GDM1 (cell line): ENCODE data around the gene ERGIC3.
"Not testable (repeated sequence)": the region's sequence is repeated elsewhere in the genome, so short reads cannot be mapped to it uniquely, and the experiment has no call there.

Experiments
- DNase-seq: peaks from one replicate; lab custom pipeline; 2025; lab: John Stamatoyannopoulos, UW

Gene ERGIC3

DNA sequence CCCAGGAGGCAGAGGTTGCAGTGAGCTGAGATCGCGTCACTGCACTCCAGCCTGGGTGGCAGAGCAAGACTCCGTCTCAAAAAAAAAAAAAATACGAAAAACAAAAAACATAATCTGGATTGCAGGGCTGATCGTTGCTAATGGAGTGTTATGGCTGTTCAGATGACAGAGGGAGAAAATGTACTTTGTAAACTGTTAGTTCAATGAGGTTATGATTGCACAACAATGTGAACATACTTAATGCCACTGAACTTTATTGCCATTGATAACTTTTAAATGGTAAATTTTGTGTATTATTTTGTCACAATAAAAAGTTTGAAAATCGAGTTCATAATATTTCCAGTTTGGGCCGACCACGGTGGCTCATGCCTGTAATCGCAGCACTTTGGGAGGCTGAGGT is 22.9 kb upstream of the ERGIC3 start:
- no peak for DNase-seq

GRCh38 chr20:35523298-35523888 is 18.5 kb upstream of the ERGIC3 start:
- no peak for DNase-seq

DNA sequence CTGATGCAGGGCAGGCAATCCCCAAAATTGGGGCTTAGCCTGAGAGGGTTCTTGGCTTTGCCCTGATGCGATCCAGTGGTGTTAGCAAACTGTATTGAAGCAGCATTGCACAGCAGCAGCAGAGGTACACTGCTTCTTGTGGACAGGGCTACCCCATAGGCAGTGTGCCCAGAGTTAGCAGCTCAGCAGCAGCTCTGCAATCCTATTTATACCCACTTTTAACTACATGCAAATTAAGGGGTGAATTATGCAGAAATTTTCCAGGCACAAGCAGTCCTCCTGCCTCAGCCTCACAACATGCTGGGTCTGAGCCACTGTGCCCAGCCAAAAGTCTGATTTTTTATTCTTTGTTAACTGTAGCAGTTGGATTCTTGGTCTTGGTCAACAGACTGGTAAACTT is 16.2 kb upstream of the ERGIC3 start:
- DNase-seq, result no peak

GRCh38 chr20:35527122-35527769 is 14.6 kb upstream of the ERGIC3 start:
- DNase-seq, result no peak

DNA sequence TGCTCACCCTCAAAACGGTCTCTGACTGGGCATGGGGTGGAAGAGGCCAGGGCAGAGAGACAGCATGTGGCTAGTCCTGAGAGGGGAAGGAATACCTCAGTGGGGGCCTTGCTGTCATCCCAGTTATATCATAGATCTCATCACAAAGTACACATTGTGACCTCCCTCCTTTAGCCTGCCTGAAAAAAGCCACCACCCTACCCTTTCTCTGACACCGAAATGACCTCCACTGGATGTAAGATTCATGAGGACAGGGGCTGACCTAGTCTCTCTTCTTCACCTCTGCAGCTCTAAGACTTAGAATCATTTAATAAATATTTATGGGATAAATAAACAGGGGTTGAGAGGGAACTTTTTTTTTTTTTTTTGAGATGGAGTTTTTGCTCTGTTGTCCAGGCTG is 12.3 kb upstream of the ERGIC3 start, which contains the start of gene C20orf173:
C20orf173 (minus strand) TSS at position 101 of the 400 bp plus-strand sequence. CDS start 279 bp downstream, outside the sequence.
- no peak for DNase-seq

- no peak for DNase-seq
Measured at GRCh38 chr20:35539756-35540212, 2.1 kb upstream of the ERGIC3 start.

DNA sequence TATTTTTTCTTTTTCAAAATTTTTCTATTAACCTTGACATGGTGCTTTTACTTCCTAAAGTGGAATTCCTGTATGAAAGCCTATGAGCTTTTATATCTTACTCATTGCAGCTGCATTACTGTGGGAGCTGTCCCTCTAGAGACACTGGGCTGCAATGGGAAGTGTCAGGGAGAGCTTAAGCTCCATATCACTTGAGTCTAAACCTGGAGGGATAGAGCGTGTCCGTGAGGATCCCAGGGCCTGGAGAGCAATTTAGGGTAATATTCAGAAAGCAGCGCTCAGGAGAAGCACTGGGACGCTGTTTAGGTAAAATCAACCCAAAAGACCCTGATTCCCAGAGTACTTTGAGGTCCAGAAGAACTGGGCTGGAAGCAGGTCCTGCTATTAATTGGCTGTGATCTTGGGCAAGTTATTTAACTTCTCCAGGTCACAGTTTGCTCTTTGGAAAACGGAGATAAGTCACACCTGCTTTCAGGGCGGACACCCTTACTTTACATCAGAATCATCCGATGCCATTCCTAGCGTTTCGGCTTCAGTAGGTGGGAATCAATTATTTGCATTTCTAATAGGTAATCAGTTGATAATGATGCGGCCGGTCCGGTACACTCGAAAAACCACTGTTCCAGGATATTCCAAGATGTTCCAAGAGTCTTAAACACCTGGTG is 628 bp upstream of the ERGIC3 start:
- no peak for DNase-seq

DNA sequence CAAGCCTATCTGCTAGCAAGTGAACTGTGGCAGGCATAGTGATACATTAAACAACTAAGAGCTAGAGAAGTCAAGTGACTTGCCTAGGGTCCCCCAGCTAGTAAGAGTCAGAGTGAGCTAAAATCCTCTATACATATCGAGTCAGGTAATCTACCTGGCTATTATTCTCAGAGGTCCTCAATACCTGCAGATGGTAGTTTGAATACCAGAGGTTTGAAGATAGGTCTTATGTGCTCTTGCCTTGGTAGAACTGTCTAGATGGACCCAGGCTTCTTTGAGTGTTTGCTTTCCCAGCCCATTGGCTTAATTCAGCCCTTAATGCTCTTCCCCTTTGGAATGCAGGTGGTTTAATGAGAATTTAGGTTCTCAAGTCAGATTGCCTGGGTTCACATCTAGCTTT is 1.1 kb downstream of the ERGIC3 start:
- no peak for DNase-seq

DNA sequence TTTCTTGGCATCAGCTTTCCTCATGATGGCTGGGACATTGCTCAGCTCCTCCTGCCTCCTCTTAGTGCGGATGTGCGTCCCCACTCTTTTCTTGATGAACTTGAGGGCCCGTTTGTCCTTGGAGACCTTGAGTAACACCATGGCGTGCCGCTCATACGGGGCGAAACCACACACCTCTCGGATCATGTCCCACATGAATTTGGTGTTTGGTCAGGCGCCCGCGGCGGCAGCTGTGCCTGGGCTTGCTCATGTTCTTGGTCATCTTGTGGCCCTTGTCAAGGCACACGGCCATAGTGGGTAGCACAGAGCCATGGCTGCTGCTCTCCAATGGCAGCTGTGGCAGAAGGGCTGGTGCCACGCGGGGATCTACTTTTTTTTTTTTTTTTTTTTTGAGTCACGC is 2.6 kb downstream of the ERGIC3 start:
- DNase-seq, result no peak

- not testable (repeated sequence) for DNase-seq
Measured at GRCh38 chr20:35544941-35545340, 3.1 kb downstream of the ERGIC3 start.

DNA sequence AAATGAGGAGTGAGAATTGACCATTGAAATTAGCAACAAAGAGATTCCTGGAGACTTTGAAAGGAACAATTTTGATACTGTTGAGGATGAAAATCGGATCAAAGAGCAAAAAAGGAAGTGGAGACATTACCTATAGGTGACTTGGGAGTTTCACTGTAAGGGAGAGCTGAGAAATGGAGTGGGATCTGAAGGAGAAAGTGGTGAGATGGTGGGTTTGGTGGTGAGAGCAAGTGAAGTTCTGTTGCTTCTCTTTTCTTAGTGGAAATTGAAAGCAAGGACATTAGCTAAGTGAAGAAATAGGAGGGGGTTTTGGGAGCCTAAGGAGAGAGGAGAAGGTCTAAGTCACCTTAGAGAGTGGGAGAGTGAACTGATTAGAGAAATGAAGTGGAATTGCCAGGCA is 4.2 kb downstream of the ERGIC3 start:
- DNase-seq, result no peak

GRCh38 chr20:35547329-35547728 is 5.5 kb downstream of the ERGIC3 start:
- no peak for DNase-seq

DNA sequence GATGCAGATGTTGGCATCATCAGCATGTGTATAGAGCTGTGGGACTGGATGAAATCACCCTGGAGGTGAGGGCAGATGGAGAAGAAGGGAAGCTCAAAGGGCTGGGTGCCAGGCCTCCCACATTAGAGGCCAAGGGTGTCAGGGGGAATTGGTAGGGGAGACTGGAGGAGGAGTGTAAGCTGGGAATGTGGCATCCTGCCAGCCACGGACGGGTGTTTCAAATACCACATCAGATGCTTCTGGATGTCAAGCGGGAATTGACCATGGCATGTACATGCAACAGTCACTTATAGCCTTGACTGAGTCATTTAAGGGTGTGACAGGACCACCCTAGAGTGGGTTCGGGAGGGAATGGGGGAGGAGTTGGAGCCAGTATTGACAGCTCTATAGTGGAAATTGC is 9.6 kb downstream of the ERGIC3 start:
- no peak for DNase-seq

GRCh38 chr20:35552914-35553313 is 11.0 kb downstream of the ERGIC3 start:
- DNase-seq, result no peak

- not testable (repeated sequence) for DNase-seq
Measured at GRCh38 chr20:35555461-35555860, 13.6 kb downstream of the ERGIC3 start.

DNA sequence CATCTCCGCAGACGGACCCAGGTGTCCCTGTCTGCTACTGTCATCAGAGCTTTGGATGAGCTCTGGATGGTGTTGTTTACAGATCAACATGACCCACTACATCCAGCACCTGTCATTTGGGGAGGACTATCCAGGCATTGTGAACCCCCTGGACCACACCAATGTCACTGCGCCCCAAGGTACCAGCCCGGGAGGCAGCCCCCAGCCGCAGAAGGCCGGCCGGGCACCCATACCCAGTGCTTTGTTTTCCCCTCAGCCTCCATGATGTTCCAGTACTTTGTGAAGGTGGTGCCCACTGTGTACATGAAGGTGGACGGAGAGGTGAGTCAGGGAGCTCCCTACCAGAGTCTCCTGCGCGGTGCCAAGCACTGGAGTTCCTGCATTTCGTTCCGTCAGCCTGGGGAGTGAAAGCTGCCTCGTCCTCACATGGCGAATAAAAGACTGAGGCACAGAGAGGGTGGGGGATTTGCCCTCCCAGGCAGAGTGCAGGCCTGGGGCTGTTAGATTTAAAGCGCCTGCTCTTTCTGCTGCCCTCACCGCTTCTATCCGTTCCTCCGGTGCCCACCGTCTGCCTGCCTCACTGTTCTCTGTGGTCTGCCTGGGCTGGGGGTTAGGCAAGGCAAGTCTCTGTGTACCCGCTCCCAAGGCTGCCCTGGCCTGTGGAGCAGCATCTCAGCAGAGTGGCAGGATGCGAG is 14.2 kb downstream of the ERGIC3 start:
- no peak for DNase-seq

DNA sequence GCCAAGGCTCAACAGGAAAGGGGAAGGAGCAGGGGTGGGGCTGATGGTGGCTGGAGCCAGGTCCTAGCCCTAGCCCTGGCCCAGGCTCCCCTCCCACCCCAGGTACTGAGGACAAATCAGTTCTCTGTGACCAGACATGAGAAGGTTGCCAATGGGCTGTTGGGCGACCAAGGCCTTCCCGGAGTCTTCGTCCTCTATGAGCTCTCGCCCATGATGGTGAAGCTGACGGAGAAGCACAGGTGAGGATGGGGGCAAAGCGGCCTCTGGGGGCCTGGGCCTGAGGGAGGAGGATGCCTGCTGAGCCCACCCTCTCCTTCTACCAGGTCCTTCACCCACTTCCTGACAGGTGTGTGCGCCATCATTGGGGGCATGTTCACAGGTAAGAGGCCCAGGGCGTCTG is 15.0 kb downstream of the ERGIC3 start:
- no peak for DNase-seq

DNA sequence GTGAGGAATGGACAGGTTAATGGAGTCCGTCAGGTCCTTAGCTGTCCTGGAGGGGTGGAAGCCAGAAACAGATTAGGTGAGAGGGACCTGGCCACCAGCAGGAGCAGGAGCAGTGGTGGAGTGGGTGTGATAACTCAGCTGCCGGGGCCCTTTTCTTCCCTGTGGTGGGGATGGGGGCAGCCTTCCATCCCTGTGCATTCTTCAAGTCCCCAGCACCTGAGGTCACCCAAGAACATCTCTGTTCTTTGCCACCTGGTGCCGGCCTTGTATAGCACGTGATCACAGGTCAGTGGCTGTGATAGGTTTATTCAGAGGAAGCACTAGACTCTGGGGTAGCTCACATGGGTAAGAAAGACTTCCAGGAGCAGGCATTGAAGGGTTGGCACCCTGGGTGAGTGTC is 16.6 kb downstream of the ERGIC3 start:
- DNase-seq, result no peak

GRCh38 chr20:35559042-35559693 is 17.3 kb downstream of the ERGIC3 start:
- no peak for DNase-seq

DNA sequence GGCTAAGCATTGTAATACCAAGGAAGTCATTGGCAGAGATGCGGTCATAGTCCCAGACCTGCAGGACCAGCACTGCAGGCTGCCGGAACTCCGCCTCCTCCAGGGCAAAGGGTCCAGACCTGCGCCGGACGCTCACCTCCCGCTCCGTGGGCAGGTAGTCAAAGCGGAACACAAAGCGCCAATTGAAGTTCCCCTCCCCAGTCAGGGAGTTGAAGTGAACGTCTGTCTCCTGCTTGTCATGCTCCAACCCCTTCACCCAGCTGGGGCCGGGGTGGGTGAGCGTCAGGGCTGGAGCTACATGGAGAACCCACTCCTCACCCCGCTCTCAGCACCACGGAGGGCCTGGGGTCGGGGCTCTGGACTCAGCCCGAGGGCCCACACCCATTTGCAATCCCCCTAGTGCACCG is 18.2 kb downstream of the ERGIC3 start:
- DNase-seq, result no peak

GRCh38 chr20:35560541-35560940 is 18.7 kb downstream of the ERGIC3 start:
- DNase-seq, result no peak

DNA sequence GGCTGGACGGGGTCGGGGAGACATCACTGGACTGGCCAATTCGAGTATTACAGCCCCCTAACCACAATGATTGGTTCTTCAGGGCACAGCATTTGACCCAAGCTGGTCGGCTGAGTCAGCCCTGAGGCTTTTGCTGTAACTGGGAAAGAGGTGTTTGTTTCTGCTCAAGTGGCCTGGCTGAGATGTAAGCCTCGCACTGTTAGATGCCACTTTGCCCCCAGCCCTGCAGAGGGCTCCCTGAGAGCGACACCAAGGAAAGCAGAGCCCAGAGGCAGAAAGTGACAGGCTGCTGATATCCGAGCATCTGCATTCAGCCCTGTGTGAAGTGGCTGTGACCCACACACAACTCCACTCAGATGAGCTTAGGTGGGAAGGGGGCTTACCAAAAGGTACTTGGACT is 19.4 kb downstream of the ERGIC3 start:
- no peak for DNase-seq
